AG04449 (cell line): Measurements from ENCODE around the gene CCDC38.

Source experiments
- CTCF ChIA-PET: fragments of 350-600 bp; formaldehyde crosslinking; extraction: SDS; loops from one replicate; lab custom pipeline; 2021; ENCODE audit warnings: antibody characterized with exemption; lab: Yijun Ruan, JAX
- POLR2A ChIA-PET: fragments of 400-600, 350-600 bp; formaldehyde crosslinking; extraction: SDS; loops from one replicate; lab custom pipeline; 2020; ENCODE audit warnings: antibody characterized with exemption, inconsistent platforms; lab: Yijun Ruan, JAX
- DNase-seq: peaks from one replicate; pipeline ENCODE4 v3.0.0-alpha.2; 2010; ENCODE audit warnings: low read depth, low spot score
- H3K4me3 ChIP-seq: 2 replicates; pipeline ENCODE4 v1.5.1; 2011; ENCODE audit warnings: low read depth, mild to moderate bottlenecking, control low read depth, low read length
- TF ChIP-seq, protein P1 (sequence below): IDR thresholded peaks from one replicate; pipeline ENCODE4 v1.5.1; 2011; ENCODE audit warnings: mild to moderate bottlenecking, moderate library complexity, low read length, control low read depth, inconsistent platforms; ENCODE audit not compliant: insufficient read depth; ENCODE audit errors: missing control alignments

The CCDC38 gene

DNA sequence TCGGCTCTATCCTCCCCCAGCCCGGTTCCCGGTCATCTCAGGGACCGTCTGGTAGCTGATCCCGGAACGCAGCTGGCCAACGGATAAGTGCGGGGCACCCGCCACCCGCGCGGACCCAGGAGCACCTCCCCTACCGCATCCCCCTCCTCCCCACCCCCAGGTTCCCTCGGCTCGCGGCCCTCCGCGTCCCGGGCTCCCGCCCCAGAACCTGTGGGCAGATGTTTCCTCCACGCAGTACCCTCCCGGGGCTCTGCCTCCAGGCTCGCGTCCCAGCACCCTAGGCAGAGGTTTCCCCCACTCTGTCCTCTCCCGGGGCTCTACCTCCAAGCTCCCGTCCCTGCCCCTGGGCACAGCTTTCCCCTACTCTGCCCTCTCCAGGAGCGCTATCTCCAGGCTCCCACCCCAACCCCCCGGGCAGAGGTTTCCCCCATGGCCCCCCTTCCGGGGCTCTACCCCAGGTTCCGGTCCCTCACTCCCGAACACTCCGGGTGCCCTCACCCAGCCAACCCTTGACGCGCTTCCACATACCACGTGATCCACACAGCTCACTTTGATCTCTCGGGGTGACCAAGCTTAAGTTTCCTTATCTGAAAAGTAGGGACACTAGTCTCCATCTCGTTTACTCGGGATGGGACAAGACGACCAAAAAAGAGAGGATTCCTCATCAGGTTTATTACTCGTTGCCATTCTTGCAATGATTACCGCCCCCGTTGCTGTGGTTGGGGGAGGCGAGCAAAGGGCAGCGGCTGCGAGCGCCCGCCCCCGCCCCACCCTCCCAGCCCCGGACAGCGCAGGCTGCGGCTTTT lies at the start of gene CCDC38:
Gene CCDC38, minus strand, starts transcription at position 91 of the 806 bp plus-strand sequence. CDS start 6,105 bp downstream, outside the sequence.
- CTCF ChIA-PET = interaction anchor here (1.0 to 5.3 kb wide), 8 partner anchors 10 to 574 kb away, joined by 3 to 37 read pairs (median 4); no protein-coding TSS in a partner anchor
- H3K4me3 ChIP-seq = peak within 1 kb of the TSS; percentile 71
- no peak for DNase-seq
- TF ChIP-seq, protein P1, sequence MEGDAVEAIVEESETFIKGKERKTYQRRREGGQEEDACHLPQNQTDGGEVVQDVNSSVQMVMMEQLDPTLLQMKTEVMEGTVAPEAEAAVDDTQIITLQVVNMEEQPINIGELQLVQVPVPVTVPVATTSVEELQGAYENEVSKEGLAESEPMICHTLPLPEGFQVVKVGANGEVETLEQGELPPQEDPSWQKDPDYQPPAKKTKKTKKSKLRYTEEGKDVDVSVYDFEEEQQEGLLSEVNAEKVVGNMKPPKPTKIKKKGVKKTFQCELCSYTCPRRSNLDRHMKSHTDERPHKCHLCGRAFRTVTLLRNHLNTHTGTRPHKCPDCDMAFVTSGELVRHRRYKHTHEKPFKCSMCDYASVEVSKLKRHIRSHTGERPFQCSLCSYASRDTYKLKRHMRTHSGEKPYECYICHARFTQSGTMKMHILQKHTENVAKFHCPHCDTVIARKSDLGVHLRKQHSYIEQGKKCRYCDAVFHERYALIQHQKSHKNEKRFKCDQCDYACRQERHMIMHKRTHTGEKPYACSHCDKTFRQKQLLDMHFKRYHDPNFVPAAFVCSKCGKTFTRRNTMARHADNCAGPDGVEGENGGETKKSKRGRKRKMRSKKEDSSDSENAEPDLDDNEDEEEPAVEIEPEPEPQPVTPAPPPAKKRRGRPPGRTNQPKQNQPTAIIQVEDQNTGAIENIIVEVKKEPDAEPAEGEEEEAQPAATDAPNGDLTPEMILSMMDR = no peak
- POLR2A ChIA-PET = no interaction called here

DNA sequence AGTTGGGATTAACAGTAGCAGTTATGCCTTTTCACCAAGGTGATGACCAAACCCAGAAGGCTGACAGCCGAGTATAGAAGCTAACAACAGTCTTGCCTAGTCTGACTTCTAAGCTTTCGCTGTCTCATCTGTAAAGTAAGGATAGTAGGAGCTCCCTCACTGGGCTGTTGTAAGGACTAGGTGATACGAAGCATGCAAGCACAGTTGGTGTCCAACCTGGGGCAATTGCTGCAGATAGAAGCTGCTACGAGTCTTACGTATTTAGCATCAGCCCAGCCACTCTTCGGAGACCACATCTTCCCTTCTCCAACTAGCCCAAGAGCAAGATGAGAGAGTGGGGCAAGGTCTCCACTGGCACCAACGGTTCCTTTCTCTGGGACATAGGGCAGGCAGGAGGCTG lies 47.7 kb upstream of the CCDC38 start:
- TF ChIP-seq, protein P1 = no peak
- ChIA-PET CTCF (interaction anchor here (0.8 to 3.1 kb wide), 4 partner anchors 9 to 72 kb away, joined by 4 to 26 read pairs (median 7); no protein-coding TSS in a partner anchor), POLR2A (no interaction called here)
- no peak overlapping the region for H3K4me3 ChIP-seq
- DNase-seq = no peak

DNA sequence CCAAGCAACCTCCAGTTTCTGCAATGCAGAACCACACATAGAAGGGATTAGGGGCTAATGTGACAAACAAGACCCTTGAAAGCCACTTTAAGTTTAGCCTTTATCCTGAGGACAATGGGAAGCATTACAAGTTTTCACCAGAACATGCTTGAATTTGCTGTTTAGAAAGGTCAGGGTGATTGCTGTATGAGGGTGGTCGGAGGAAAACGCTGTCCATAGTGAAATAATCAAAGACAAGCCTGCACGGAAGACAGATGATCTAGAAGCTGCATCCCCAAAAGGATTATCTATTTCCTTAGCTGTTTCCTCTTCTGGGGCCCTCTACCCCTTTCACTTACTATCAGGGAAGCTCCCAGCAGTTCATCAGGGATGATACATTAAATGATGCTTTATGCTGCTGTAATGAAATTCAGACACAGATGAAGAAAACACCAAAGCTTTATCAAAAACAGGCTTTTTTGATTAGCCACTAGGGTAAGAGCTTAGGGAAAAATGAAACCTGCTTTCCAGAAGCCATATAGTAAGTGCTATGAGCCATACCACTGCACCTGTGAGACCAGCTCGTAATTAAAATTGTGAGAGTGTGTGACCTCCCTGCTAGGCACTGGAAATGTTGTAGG lies 47.2 kb upstream of the CCDC38 start:
- ChIA-PET POLR2A (no interaction called here), CTCF (interaction anchor here (0.6 to 3.1 kb wide), 6 partner anchors 9 to 517 kb away, joined by 3 to 26 read pairs (median 4); no protein-coding TSS in a partner anchor)
- DNase-seq = no peak
- TF ChIP-seq, protein P1 = no peak
- no peak overlapping the region for H3K4me3 ChIP-seq

DNA sequence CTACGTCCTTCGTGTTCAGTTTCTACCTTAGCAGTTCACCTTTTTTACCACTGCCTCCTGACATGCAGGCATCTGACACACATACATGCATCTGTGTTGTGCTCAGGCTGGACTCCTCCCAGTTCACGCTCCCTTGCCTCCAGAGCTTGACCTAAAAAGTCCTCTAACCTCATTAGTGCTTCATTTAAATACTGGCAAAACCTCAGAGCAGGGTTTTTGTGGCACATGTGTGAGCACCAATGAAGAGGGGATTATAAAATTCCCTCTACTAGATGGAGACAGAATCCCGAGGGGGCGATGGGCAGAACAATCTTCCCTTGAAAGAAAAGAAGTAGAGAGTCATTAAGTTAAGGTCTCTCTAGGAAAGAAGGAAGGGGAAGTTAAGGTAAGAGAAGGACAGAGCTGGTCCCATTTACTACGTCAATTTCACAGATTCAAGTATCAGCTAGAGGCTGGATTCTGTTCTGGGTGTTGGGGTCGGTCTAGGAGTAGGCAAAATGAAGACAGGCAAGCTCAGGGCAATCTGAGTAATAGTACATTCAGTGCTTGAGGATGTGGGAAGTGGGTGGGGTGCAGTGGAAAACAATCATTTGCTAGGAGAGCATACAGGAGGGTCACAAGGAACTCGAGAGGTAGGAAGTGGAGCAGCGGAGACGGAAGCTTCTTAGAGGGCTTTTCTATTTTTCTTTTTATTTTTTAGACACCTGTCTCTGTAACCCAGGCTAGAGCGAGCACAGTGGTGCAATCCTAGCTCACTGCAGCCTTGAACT lies 46.3 kb upstream of the CCDC38 start:
- TF ChIP-seq, protein P1 = no peak
- no peak overlapping the region for H3K4me3 ChIP-seq
- ChIA-PET POLR2A (no interaction called here), CTCF (interaction anchor here (0.6 to 3.1 kb wide), 4 partner anchors 10 to 518 kb away, joined by 3 to 26 read pairs (median 6); no protein-coding TSS in a partner anchor)
- no peak for DNase-seq

DNA sequence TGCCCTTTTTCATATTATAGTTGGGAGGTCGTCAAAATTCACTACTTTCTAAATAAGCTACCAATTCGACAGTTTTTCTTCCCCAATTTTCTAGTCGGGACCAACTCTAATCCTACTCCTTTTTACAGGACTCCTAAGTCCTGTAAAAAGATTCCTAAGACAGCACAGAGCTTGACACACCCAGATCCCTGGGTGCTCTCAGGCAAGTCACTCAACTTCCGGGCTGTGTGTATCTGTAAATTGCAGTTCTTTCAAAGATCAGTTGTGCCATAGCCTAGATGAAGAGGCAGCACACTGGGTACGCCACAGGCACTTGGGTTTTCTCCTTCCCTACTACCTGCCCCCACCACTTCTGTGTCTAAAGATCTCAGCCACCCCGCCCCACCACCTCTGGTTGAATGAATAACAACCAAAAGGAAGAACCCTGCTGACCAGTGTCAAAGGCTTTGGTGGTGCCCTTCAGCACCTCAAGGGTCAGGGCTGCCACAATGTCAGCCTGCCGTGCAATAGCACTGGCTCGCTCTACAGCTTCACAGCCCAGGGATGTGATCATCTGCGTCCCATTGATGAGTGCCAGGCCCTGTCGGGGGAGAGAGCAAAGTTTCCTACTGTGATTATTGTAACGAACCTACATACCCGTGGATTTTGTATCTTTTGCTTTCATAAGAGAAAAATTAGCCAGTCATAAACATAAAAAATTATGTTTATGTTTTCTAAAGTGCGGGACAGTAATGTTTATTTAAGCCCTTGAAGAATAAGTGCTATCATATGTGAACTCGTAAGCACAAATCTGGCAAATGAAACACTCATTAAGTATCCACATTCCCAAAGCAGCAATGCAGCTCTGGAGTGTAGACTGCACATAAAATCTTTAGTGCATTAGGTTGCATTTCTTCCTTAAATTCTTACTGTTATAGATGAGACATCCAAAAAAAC lies 44.5 kb upstream of the CCDC38 start:
- DNase-seq = no peak
- ChIA-PET CTCF (interaction anchor here (1.0 to 1.1 kb wide), 2 partner anchors 10 to 13 kb away, joined by 4 read pairs; partner anchors contain the start of gene HAL), POLR2A (no interaction called here)
- TF ChIP-seq, protein P1 = no peak
- H3K4me3 ChIP-seq = no peak overlapping the region
